Karpas-422 (cell line): ENCODE results near the gene ZNF304. TPM values are rescaled to one million over a fixed set of nuclear protein-coding genes. Genes with fewer than 3 reads are reported as not detected.

Experiments
- DNase-seq: peaks from one replicate; pipeline ENCODE4 v3.0.0-alpha.2; 2015
- H2AFZ ChIP-seq: fragments of 200-600 bp; sonication (generic); 2 replicates; pipeline ENCODE4 v1.6.1; 2014; ENCODE audit warnings: antibody characterized with exemption, low read length, mixed read lengths
- H3K27ac ChIP-seq: fragments of 200-600 bp; sonication (generic); 2 replicates; pipeline ENCODE4 v1.5.1; 2014; ENCODE audit warnings: mild to moderate bottlenecking, low read length, moderate library complexity
- H3K27me3 ChIP-seq: fragments of 200-600 bp; sonication (generic); 2 replicates; pipeline ENCODE4 v1.6.1; 2014; ENCODE audit warnings: low read length, mixed read lengths
- H3K36me3 ChIP-seq: fragments of 200-600 bp; sonication (generic); 2 replicates; pipeline ENCODE4 v1.6.1; 2014; ENCODE audit warnings: low read length, mixed read lengths; ENCODE audit not compliant: insufficient read depth
- H3K4me1 ChIP-seq: fragments of 200-600 bp; sonication (generic); 2 replicates; pipeline ENCODE4 v1.6.1; 2014; ENCODE audit warnings: mild to moderate bottlenecking, low read length, mixed read lengths
- H3K4me2 ChIP-seq: fragments of 200-600 bp; sonication (generic); 2 replicates; pipeline ENCODE4 v1.6.1; 2014; ENCODE audit warnings: low read length, low read depth, mild to moderate bottlenecking; ENCODE audit not compliant: poor library complexity, severe bottlenecking
- H3K4me3 ChIP-seq: fragments of 200-600 bp; sonication (generic); 2 replicates; pipeline ENCODE4 v1.5.1; 2014; ENCODE audit warnings: mild to moderate bottlenecking, antibody characterized with exemption, low read length, mixed read lengths
- H3K79me2 ChIP-seq: fragments of 200-600 bp; sonication (generic); 2 replicates; pipeline ENCODE4 v1.6.1; 2014; ENCODE audit warnings: mild to moderate bottlenecking, low read length, mixed read lengths
- H3K9ac ChIP-seq: fragments of 200-600 bp; sonication (generic); 2 replicates; pipeline ENCODE4 v1.6.0; 2014; ENCODE audit warnings: low read length
- H3K9me2 ChIP-seq: fragments of 200-600 bp; sonication (generic), shearing (Covaris generic); replicated peaks from 2 replicates; pipeline ENCODE4 v1.6.0; 2014; ENCODE audit warnings: mild to moderate bottlenecking, low read length, moderate library complexity; ENCODE audit not compliant: insufficient read depth
- H3K9me3 ChIP-seq: fragments of 300-700, 200-600 bp; sonication (generic); 2 replicates; pipeline ENCODE4 v1.6.1; 2014; ENCODE audit warnings: low read length, mixed read lengths
- H4K20me1 ChIP-seq: fragments of 200-600 bp; sonication (generic); 2 replicates; pipeline ENCODE4 v1.6.1; 2014; ENCODE audit warnings: mild to moderate bottlenecking, antibody characterized with exemption, low read length, low read depth; ENCODE audit not compliant: insufficient read depth
- total RNA-seq: library from RNA; depleted of rRNA; stranded (reverse); fragments of >200 nt; shearing (Covaris generic); gene quantifications from 2 replicates; pipeline ENCODE4 v1.2.3, GENCODE V29; 2014; ENCODE audit warnings: low replicate concordance; rRNA removed

Gene ZNF304
- 6.9 and 10.0 TPM in 2 replicates for total RNA-seq

GRCh38 chr19:57350877-57351805, at the start of gene ZNF304:
TSS of gene ZNF304 (plus strand) at chr19:57351271. CDS start at chr19:57351665, 394 bp downstream.
- Histone ChIP-seq H3K27ac (no peak within 1 kb of the TSS), H2AFZ (peak within 1 kb of the TSS; percentile 89), H3K4me3 (peak within 1 kb of the TSS; percentile 85), H3K9me2 (no peaks in the 10 kb centered on the region), H3K27me3 (no peaks in the 10 kb centered on the region), H3K79me2 (peaks cover 42% of the 10 kb centered on the region), H4K20me1 (no peaks in the 10 kb centered on the region), H3K4me2 (peak within 1 kb of the TSS; percentile 77), H3K36me3 (peaks cover 37% of the 10 kb centered on the region), H3K4me1 (peaks cover 20% of the 10 kb centered on the region), H3K9me3 (peaks cover 11% of the 10 kb centered on the region; the same call in 1 of the 2 replicates), H3K9ac (peak within 1 kb of the TSS; percentile 79)
- peak; percentile 99 for DNase-seq

GRCh38 chr19:57302020-57302465, 49.0 kb upstream of the ZNF304 start:
- H3K36me3 ChIP-seq: peaks cover 54% of the 10 kb centered on the region
- H3K79me2 ChIP-seq: peaks cover 57% of the 10 kb centered on the region
- no peak overlapping the region for H3K9ac ChIP-seq
- no peak overlapping the region for H3K4me2 ChIP-seq
- H3K4me1 ChIP-seq: peaks cover 10% of the 10 kb centered on the region
- H3K9me2 ChIP-seq: no peaks in the 10 kb centered on the region
- H4K20me1 ChIP-seq: peaks cover 12% of the 10 kb centered on the region
- H3K27ac ChIP-seq: no peak overlapping the region
- H2AFZ ChIP-seq: no peak overlapping the region
- H3K4me3 ChIP-seq: no peak overlapping the region
- H3K9me3 ChIP-seq: no peaks in the 10 kb centered on the region
- peak; percentile 75 for DNase-seq
- no peaks in the 10 kb centered on the region for H3K27me3 ChIP-seq

- no peak for DNase-seq
- Histone ChIP-seq H2AFZ (no peak overlapping the region), H3K4me1 (peaks cover 10% of the 10 kb centered on the region), H3K9ac (no peak overlapping the region), H3K9me3 (no peaks in the 10 kb centered on the region), H3K27me3 (no peaks in the 10 kb centered on the region), H3K4me2 (no peak overlapping the region), H3K9me2 (no peaks in the 10 kb centered on the region), H3K79me2 (peaks cover 50% of the 10 kb centered on the region), H4K20me1 (peaks cover 12% of the 10 kb centered on the region), H3K36me3 (peaks cover 47% of the 10 kb centered on the region), H3K27ac (no peak overlapping the region), H3K4me3 (no peak overlapping the region)
Measured at GRCh38 chr19:57302727-57303401, 48.2 kb upstream of the ZNF304 start.

- Histone ChIP-seq H3K27me3 (no peaks in the 10 kb centered on the region), H3K4me1 (peaks cover 10% of the 10 kb centered on the region), H3K9ac (no peak overlapping the region), H2AFZ (no peak overlapping the region), H3K79me2 (peaks cover 32% of the 10 kb centered on the region), H3K9me2 (no peaks in the 10 kb centered on the region), H3K9me3 (no peaks in the 10 kb centered on the region), H4K20me1 (peaks cover 12% of the 10 kb centered on the region), H3K4me3 (no peak overlapping the region), H3K27ac (no peak overlapping the region), H3K36me3 (peaks cover 31% of the 10 kb centered on the region), H3K4me2 (no peak overlapping the region)
- DNase-seq: no peak
Measured at GRCh38 chr19:57305056-57305455, 46.0 kb upstream of the ZNF304 start.

- no peaks in the 10 kb centered on the region for H3K27me3 ChIP-seq
- no peak for DNase-seq
- H3K4me2 ChIP-seq: no peak overlapping the region
Measured at GRCh38 chr19:57308514-57308913, 42.6 kb upstream of the ZNF304 start.

GRCh38 chr19:57310792-57311191, 40.3 kb upstream of the ZNF304 start:
- no peaks in the 10 kb centered on the region for H3K4me1 ChIP-seq
- DNase-seq: no peak
- H3K4me2 ChIP-seq: no peak overlapping the region
- no peaks in the 10 kb centered on the region for H3K36me3 ChIP-seq
- no peak overlapping the region for H2AFZ ChIP-seq
- no peaks in the 10 kb centered on the region for H3K9me2 ChIP-seq
- no peaks in the 10 kb centered on the region for H3K9me3 ChIP-seq
- H3K27ac ChIP-seq: no peak overlapping the region
- H3K9ac ChIP-seq: no peak overlapping the region
- H3K79me2 ChIP-seq: no peaks in the 10 kb centered on the region
- H3K4me3 ChIP-seq: no peak overlapping the region
- H3K27me3 ChIP-seq: no peaks in the 10 kb centered on the region
- H4K20me1 ChIP-seq: no peaks in the 10 kb centered on the region

More at GRCh38 chr19:57308514-57308913, 42.6 kb upstream of the ZNF304 start:
- no peak overlapping the region for H2AFZ ChIP-seq
- no peaks in the 10 kb centered on the region for H3K9me3 ChIP-seq
- H3K9me2 ChIP-seq: no peaks in the 10 kb centered on the region
- no peaks in the 10 kb centered on the region for H4K20me1 ChIP-seq
- no peak overlapping the region for H3K4me3 ChIP-seq
- peaks cover 9% of the 10 kb centered on the region; the same call in 1 of the 2 replicates for H3K36me3 ChIP-seq
- H3K79me2 ChIP-seq: no peaks in the 10 kb centered on the region
- H3K4me1 ChIP-seq: no peaks in the 10 kb centered on the region
- no peak overlapping the region for H3K27ac ChIP-seq
- no peak overlapping the region for H3K9ac ChIP-seq

- Histone ChIP-seq H3K79me2 (no peaks in the 10 kb centered on the region), H3K9me3 (no peaks in the 10 kb centered on the region), H4K20me1 (no peaks in the 10 kb centered on the region), H3K4me2 (no peak overlapping the region), H3K36me3 (no peaks in the 10 kb centered on the region), H3K4me3 (no peak overlapping the region), H2AFZ (no peak overlapping the region), H3K9me2 (no peaks in the 10 kb centered on the region), H3K27me3 (no peaks in the 10 kb centered on the region), H3K27ac (no peak overlapping the region), H3K4me1 (no peaks in the 10 kb centered on the region), H3K9ac (no peak overlapping the region)
- no peak for DNase-seq
Measured at GRCh38 chr19:57314146-57314545, 36.9 kb upstream of the ZNF304 start.

- no peaks in the 10 kb centered on the region for H3K9me3 ChIP-seq
- H3K4me1 ChIP-seq: peaks cover 19% of the 10 kb centered on the region
- no peak overlapping the region for H2AFZ ChIP-seq
- H3K27ac ChIP-seq: no peak overlapping the region
- H3K4me2 ChIP-seq: no peak overlapping the region
- H3K36me3 ChIP-seq: peaks cover 3% of the 10 kb centered on the region; the same call in 1 of the 2 replicates
- no peaks in the 10 kb centered on the region for H4K20me1 ChIP-seq
- no peaks in the 10 kb centered on the region for H3K27me3 ChIP-seq
- H3K4me3 ChIP-seq: no peak overlapping the region
- H3K9ac ChIP-seq: no peak overlapping the region
- no peak for DNase-seq
- no peaks in the 10 kb centered on the region for H3K9me2 ChIP-seq
- peaks cover 22% of the 10 kb centered on the region for H3K79me2 ChIP-seq
Measured at GRCh38 chr19:57317503-57317902, 33.6 kb upstream of the ZNF304 start.
